DOHH2 (cell line): ENCODE results near the gene USP34.

Experiments
- H3F3A ChIP-seq: fragments of 200-600 bp; sonication (generic), shearing (Covaris generic); 2 replicates; pipeline ENCODE4 v1.6.0; 2016; ENCODE audit warnings: antibody characterized with exemption, mild to moderate bottlenecking; ENCODE audit not compliant: control insufficient read depth, insufficient read depth
- H3K27ac ChIP-seq: fragments of 200-600 bp; sonication (generic); 2 replicates; pipeline ENCODE4 v1.5.1; 2014; ENCODE audit warnings: low read depth, mild to moderate bottlenecking, low read length, moderate library complexity
- H3K27me3 ChIP-seq: fragments of 200-600 bp; sonication (generic); 2 replicates; pipeline ENCODE4 v1.6.1; 2014; ENCODE audit warnings: mild to moderate bottlenecking, low read length, mixed read lengths; ENCODE audit not compliant: control insufficient read depth
- H3K36me3 ChIP-seq: fragments of 200-600 bp; sonication (generic); 2 replicates; pipeline ENCODE4 v1.6.1; 2014; ENCODE audit warnings: mild to moderate bottlenecking, low read length, moderate library complexity, mixed read lengths; ENCODE audit not compliant: control insufficient read depth
- H3K4me1 ChIP-seq: fragments of 200-600 bp; sonication (generic); 2 replicates; pipeline ENCODE4 v1.6.1; 2014; ENCODE audit warnings: mild to moderate bottlenecking, low read length, mixed read lengths; ENCODE audit not compliant: control insufficient read depth
- H3K4me2 ChIP-seq: fragments of 200-600 bp; sonication (generic); 2 replicates; pipeline ENCODE4 v1.6.0; 2014; ENCODE audit warnings: mild to moderate bottlenecking, low read length, moderate library complexity
- H3K4me3 ChIP-seq: fragments of 200-600 bp; sonication (generic); 2 replicates; pipeline ENCODE4 v1.5.1; 2014; ENCODE audit warnings: mild to moderate bottlenecking, low read length, mixed read lengths
- H3K79me2 ChIP-seq: fragments of 200-600 bp; sonication (generic); 2 replicates; pipeline ENCODE4 v1.6.1; 2014; ENCODE audit warnings: mild to moderate bottlenecking, low read length, mixed read lengths; ENCODE audit not compliant: control insufficient read depth
- H3K9me2 ChIP-seq: fragments of 200-600 bp; sonication (generic); replicated peaks from 2 replicates; pipeline ENCODE4 v1.6.1; 2014; ENCODE audit warnings: mild to moderate bottlenecking, low read length, mixed read lengths; ENCODE audit not compliant: control insufficient read depth
- H3K9me3 ChIP-seq: fragments of 200-600 bp; sonication (generic); 2 replicates; pipeline ENCODE4 v1.6.1; 2014; ENCODE audit warnings: antibody characterized with exemption, low read length, mixed read lengths; ENCODE audit not compliant: control insufficient read depth, insufficient read depth
- H4K20me1 ChIP-seq: fragments of 200-600 bp; sonication (generic); 2 replicates; pipeline ENCODE4 v1.6.0; 2014; ENCODE audit warnings: low read depth, mild to moderate bottlenecking, antibody characterized with exemption, low read length, moderate library complexity; ENCODE audit not compliant: control insufficient read depth, insufficient read depth
- EZH2phosphoT487 ChIP-seq: fragments of 200-600 bp; sonication (generic); IDR thresholded peaks from 2 replicates; pipeline ENCODE4 v1.6.1; 2017; ENCODE audit warnings: borderline replicate concordance, mild to moderate bottlenecking, antibody characterized with exemption, low read length, moderate library complexity, mixed read lengths
- TF ChIP-seq, protein P1 (sequence below): fragments of 200-600 bp; sonication (generic); IDR thresholded peaks from one replicate; pipeline ENCODE4 v1.5.1; 2014; ENCODE audit warnings: antibody characterized with exemption, mild to moderate bottlenecking, low read depth, low read length; ENCODE audit not compliant: poor library complexity, severe bottlenecking

The USP34 gene

DNA sequence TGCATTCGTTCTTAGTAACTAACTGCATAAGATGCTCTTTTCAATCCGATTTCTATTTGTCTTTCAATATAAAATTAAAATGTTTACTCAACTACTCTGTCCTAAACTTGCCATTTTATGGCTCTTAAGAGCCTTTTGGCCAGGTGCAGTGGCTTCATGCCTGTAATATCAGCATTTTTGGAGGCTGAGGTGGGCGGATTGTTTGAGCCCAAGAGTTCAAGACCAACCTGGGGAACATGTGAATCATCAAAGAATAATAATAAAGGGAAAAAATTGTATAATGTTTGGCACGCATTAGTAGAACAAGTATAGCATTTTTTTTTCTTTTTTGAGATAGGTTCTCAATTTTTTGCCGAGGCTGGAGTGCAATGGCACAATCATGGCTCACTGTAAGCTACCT lies 216.4 kb downstream of the USP34 start:
- no peaks in the 10 kb centered on the region for H4K20me1 ChIP-seq
- H3K4me2 ChIP-seq, result no peak overlapping the region
- H3K4me3 ChIP-seq, result no peak overlapping the region
- H3K27me3 ChIP-seq, result no peaks in the 10 kb centered on the region
- no peak overlapping the region for H3K27ac ChIP-seq
- TF ChIP-seq, protein P1, sequence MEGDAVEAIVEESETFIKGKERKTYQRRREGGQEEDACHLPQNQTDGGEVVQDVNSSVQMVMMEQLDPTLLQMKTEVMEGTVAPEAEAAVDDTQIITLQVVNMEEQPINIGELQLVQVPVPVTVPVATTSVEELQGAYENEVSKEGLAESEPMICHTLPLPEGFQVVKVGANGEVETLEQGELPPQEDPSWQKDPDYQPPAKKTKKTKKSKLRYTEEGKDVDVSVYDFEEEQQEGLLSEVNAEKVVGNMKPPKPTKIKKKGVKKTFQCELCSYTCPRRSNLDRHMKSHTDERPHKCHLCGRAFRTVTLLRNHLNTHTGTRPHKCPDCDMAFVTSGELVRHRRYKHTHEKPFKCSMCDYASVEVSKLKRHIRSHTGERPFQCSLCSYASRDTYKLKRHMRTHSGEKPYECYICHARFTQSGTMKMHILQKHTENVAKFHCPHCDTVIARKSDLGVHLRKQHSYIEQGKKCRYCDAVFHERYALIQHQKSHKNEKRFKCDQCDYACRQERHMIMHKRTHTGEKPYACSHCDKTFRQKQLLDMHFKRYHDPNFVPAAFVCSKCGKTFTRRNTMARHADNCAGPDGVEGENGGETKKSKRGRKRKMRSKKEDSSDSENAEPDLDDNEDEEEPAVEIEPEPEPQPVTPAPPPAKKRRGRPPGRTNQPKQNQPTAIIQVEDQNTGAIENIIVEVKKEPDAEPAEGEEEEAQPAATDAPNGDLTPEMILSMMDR, result no peak
- TF ChIP-seq EZH2phosphoT487, result no peak
- no peaks in the 10 kb centered on the region for H3K79me2 ChIP-seq
- H3K9me2 ChIP-seq, result no peaks in the 10 kb centered on the region
- H3F3A ChIP-seq, result peaks cover 4% of the 10 kb centered on the region; the same call in 1 of the 2 replicates
- no peaks in the 10 kb centered on the region for H3K4me1 ChIP-seq
- no peaks in the 10 kb centered on the region for H3K9me3 ChIP-seq
- H3K36me3 ChIP-seq, result peaks cover 85% of the 10 kb centered on the region

DNA sequence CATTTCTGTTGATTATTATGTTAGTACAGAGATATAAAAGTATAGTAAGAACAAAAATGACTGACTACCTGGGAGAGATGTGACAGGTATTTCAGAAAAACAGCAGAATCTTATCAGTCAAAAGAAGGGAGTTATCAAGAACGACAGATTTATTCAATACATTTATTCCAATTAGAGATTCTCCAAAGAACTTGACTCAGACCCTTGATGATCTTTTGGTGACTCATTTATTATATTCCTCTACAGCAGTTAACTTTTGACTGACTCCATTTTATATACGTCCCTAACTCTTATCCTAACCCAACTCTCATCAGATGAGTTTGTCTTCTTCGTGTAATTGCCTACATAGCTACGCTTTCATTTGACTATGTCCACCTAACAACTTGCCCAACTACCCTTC lies 217.8 kb downstream of the USP34 start:
- Histone ChIP-seq H3K27ac (no peak overlapping the region), H4K20me1 (no peaks in the 10 kb centered on the region), H3K79me2 (no peaks in the 10 kb centered on the region), H3K4me1 (no peaks in the 10 kb centered on the region), H3K27me3 (no peaks in the 10 kb centered on the region), H3K4me3 (no peak overlapping the region), H3K9me3 (no peaks in the 10 kb centered on the region), H3K4me2 (no peak overlapping the region), H3K9me2 (no peaks in the 10 kb centered on the region), H3F3A (peaks cover 7% of the 10 kb centered on the region), H3K36me3 (peaks cover 87% of the 10 kb centered on the region)
- TF ChIP-seq, protein P1, result no peak
- TF ChIP-seq EZH2phosphoT487, result no peak

DNA sequence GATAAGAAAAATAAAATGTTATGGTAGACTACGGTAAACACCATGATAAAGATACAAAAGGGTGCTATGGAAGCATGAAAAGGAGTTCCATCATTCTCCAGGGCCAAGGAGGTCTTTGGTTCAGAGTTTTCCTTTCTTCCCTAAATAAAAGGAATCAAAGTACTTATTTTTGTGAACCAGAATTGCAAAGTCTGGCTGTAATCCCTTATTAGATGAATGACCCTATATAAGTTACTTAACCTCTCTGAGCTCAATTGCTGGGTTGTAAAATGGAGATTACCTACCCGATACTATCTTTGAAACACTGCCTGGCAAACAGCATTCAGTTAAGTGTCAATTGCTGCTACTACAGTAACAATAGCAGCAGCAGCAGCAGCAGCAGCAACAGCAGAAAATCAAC lies 218.9 kb downstream of the USP34 start:
- H3K4me2 ChIP-seq, result no peak overlapping the region
- H4K20me1 ChIP-seq, result no peaks in the 10 kb centered on the region
- no peaks in the 10 kb centered on the region for H3K9me3 ChIP-seq
- H3K79me2 ChIP-seq, result no peaks in the 10 kb centered on the region
- H3K4me3 ChIP-seq, result no peak overlapping the region
- TF ChIP-seq, protein P1, result no peak
- no peak for TF ChIP-seq EZH2phosphoT487
- no peaks in the 10 kb centered on the region for H3K27me3 ChIP-seq
- peaks cover 7% of the 10 kb centered on the region for H3F3A ChIP-seq
- no peaks in the 10 kb centered on the region for H3K4me1 ChIP-seq
- H3K9me2 ChIP-seq, result no peaks in the 10 kb centered on the region
- no peak overlapping the region for H3K27ac ChIP-seq
- H3K36me3 ChIP-seq, result peaks cover 88% of the 10 kb centered on the region
